SK-N-SH (cell line): Measurements from ENCODE around the gene A2ML1. TPM values are rescaled to one million over a fixed set of nuclear protein-coding genes. Genes with fewer than 3 reads are reported as not detected.
"Not testable (repeated sequence)": the region's sequence is repeated elsewhere in the genome, so short reads cannot be mapped to it uniquely, and the experiment has no call there.

Source experiments
- CTCF ChIA-PET: fragments of 300-600, 350-600 bp; formaldehyde crosslinking; extraction: SDS; loops from one replicate; lab custom pipeline; 2021; lab: Yijun Ruan, JAX
- POLR2A ChIA-PET: fragments of 350-600 bp; sonication (Branson Sonifier 250); formaldehyde crosslinking; extraction: SDS; loops from one replicate; lab custom pipeline; 2020; ENCODE audit warnings: antibody characterized with exemption, inconsistent platforms; lab: Yijun Ruan, JAX
- DNase-seq: peaks from one replicate; pipeline ENCODE4 v3.0.0; 2012
- H2AFZ ChIP-seq: fragments of 200-600 bp; sonication (generic); 2 replicates; pipeline ENCODE4 v1.8.1; 2016; ENCODE audit warnings: antibody characterized with exemption, mild to moderate bottlenecking, low read depth
- H3F3A ChIP-seq: fragments of 200-600 bp; sonication (generic); replicated peaks from 2 replicates; pipeline ENCODE3; 2016; ENCODE audit warnings: antibody characterized with exemption, mild to moderate bottlenecking; ENCODE audit not compliant: insufficient read depth
- H3K27ac ChIP-seq, 2 experiments: fragments of 200-500 bp in 1 of 2; fragments of 200-600 bp in 1 of 2; sonication (Bioruptor generic) in 1 of 2; sonication (generic), shearing (Covaris generic) in 1 of 2; 2 replicates each; pipeline versions ENCODE4 v1.5.1 to v1.6.1; 2014 to 2016; ENCODE audit warnings: low read depth in 2 of 2, inconsistent platforms in 1 of 2, low read length in 1 of 2, mild to moderate bottlenecking in 1 of 2, mixed read lengths in 1 of 2
- H3K27me3 ChIP-seq: fragments of 200-600 bp; sonication (generic), shearing (Covaris generic); 2 replicates; pipeline ENCODE4 v1.6.1; 2016; ENCODE audit warnings: mixed run types; ENCODE audit not compliant: insufficient read depth
- H3K36me3 ChIP-seq, 2 experiments: fragments of 200-500 bp in 1 of 2; fragments of 200-600 bp in 1 of 2; sonication (Bioruptor generic) in 1 of 2; sonication (generic) in 1 of 2; replicated peaks in 1 of 2; 2 replicates each; pipeline versions ENCODE3 to v1.5.1; 2014 to 2016; ENCODE audit warnings: low read length in 1 of 2, mild to moderate bottlenecking in 1 of 2; ENCODE audit not compliant: insufficient read depth in 2 of 2, control insufficient read depth in 1 of 2
- H3K4me1 ChIP-seq, 2 experiments: fragments of 200-500 bp in 1 of 2; fragments of 200-600 bp in 1 of 2; sonication (Bioruptor generic) in 1 of 2; sonication (generic), shearing (Covaris generic) in 1 of 2; 2 replicates each; pipeline versions ENCODE4 v1.5.1 to v1.6.1; 2014 to 2016; ENCODE audit warnings: low read depth in 1 of 2, low read length in 1 of 2, mixed run types in 1 of 2; ENCODE audit not compliant: insufficient read depth in 2 of 2, control insufficient read depth in 1 of 2
- H3K4me2 ChIP-seq: fragments of 200-600 bp; sonication (generic), shearing (Covaris generic); 2 replicates; pipeline ENCODE4 v1.6.1; 2017; ENCODE audit warnings: mixed run types
- H3K4me3 ChIP-seq, 2 experiments: fragments of 200-500 bp in 1 of 2; fragments of 200-600 bp in 1 of 2; sonication (Bioruptor generic) in 1 of 2; sonication (generic), shearing (Covaris generic) in 1 of 2; 2 replicates each; pipeline versions ENCODE4 v1.5.1 to v1.8.1; 2014 to 2016; ENCODE audit warnings: low read depth in 2 of 2, inconsistent platforms in 1 of 2, low read length in 1 of 2, mild to moderate bottlenecking in 1 of 2, mixed read lengths in 1 of 2, moderate library complexity in 1 of 2
- H3K79me2 ChIP-seq: fragments of 200-600 bp; sonication (generic); 2 replicates; pipeline ENCODE4 v1.8.1; 2017; ENCODE audit warnings: mild to moderate bottlenecking; ENCODE audit not compliant: insufficient read depth
- H3K9ac ChIP-seq: fragments of 200-600 bp; sonication (generic); 2 replicates; pipeline ENCODE4 v1.6.1; 2017; ENCODE audit warnings: mixed run types
- H3K9me2 ChIP-seq: fragments of 200-600 bp; sonication (generic); 2 replicates; pipeline ENCODE4 v1.6.1; 2017; ENCODE audit warnings: mixed run types
- H3K9me3 ChIP-seq: fragments of 200-600 bp; sonication (generic); 2 replicates; pipeline ENCODE4 v1.6.1; 2017; ENCODE audit warnings: mixed run types, mild to moderate bottlenecking, moderate library complexity
- H4K20me1 ChIP-seq: fragments of 200-600 bp; sonication (generic); 2 replicates; pipeline ENCODE4 v1.6.1; 2017; ENCODE audit warnings: mild to moderate bottlenecking, mixed run types; ENCODE audit not compliant: insufficient read depth
- ELF1 ChIP-seq: IDR thresholded peaks from 2 replicates; pipeline ENCODE4 v1.4.0; 2012
- EP300 ChIP-seq, 2 experiments: IDR thresholded peaks; 2 replicates each; pipeline versions ENCODE4 v1.4.0 to v1.6.1; 2012; ENCODE audit warnings: borderline replicate concordance in 1 of 2, low read depth in 1 of 2, low read length in 1 of 2
- FOSL2 ChIP-seq: IDR thresholded peaks from 2 replicates; pipeline ENCODE4 v1.4.0; 2012; ENCODE audit warnings: low read depth, mild to moderate bottlenecking, moderate library complexity, borderline replicate concordance
- FOXJ3 ChIP-seq: sonication (generic); formaldehyde crosslinking; IDR thresholded peaks from 2 replicates; pipeline ENCODE4 v1.5.1; 2020; ENCODE audit warnings: mild to moderate bottlenecking, missing genetic modification reagents
- GATA2 ChIP-seq: sonication (generic); formaldehyde crosslinking; IDR thresholded peaks from 2 replicates; pipeline ENCODE4 v1.5.0; 2020; ENCODE audit warnings: mild to moderate bottlenecking, missing genetic modification reagents
- JUND ChIP-seq: IDR thresholded peaks from 2 replicates; pipeline ENCODE4 v1.4.0; 2012
- MXI1 ChIP-seq: IDR thresholded peaks from 2 replicates; pipeline ENCODE4 v1.6.1; 2012; ENCODE audit warnings: mild to moderate bottlenecking, low read depth, low read length, improper control_type of control experiment
- NFIC ChIP-seq: IDR thresholded peaks from 2 replicates; pipeline ENCODE4 v1.4.0; 2012; ENCODE audit warnings: borderline replicate concordance
- POLR2AphosphoS5 ChIP-seq: IDR thresholded peaks from 2 replicates; pipeline ENCODE4 v1.6.1; 2012; ENCODE audit warnings: low read depth, low read length
- RCOR1 ChIP-seq: fragments of 150-350 bp; IDR thresholded peaks from 2 replicates; pipeline ENCODE4 v1.6.1; 2017; ENCODE audit warnings: antibody characterized with exemption, low read length
- RFX5 ChIP-seq: IDR thresholded peaks from 2 replicates; pipeline ENCODE4 v1.6.1; 2012; ENCODE audit warnings: mild to moderate bottlenecking, improper control_type of control experiment, low read length
- SIN3A ChIP-seq: IDR thresholded peaks from 2 replicates; pipeline ENCODE4 v1.6.1; 2012; ENCODE audit warnings: low read depth, mild to moderate bottlenecking, low read length, moderate library complexity, borderline replicate concordance
- SMC3 ChIP-seq: IDR thresholded peaks from 2 replicates; pipeline ENCODE4 v1.6.1; 2012; ENCODE audit warnings: low read depth, low read length, improper control_type of control experiment
- TCF12 ChIP-seq: IDR thresholded peaks from 2 replicates; pipeline ENCODE4 v1.4.0; 2012
- TEAD4 ChIP-seq: IDR thresholded peaks from 2 replicates; pipeline ENCODE4 v1.4.0; 2012; ENCODE audit warnings: mild to moderate bottlenecking, borderline replicate concordance; ENCODE audit not compliant: insufficient read depth
- WGBS: methylation state at CpG from one replicate; pipeline ENCODE4 v1.1.6; 2017; ENCODE audit warnings: low lambda C conversion rate; 5-methylcytosine and 5-hydroxymethylcytosine counted together
- polyA plus RNA-seq, 3 experiments: library from polyadenylated mRNA; depleted of rRNA; stranded (reverse); fragments of >200 nt; gene quantifications; 2 replicates each; pipeline ENCODE4 v1.2.3, GENCODE V29; 2012
- TF ChIP-seq, protein P1 (sequence below): IDR thresholded peaks from 2 replicates; pipeline ENCODE4; 2012
- TF ChIP-seq, protein P2 (sequence below): IDR thresholded peaks from 2 replicates; pipeline ENCODE4 v1.4.0; 2012; ENCODE audit warnings: low read depth, borderline replicate concordance
- TF ChIP-seq, protein P3 (sequence below): fragments of 200-600 bp; sonication (generic); IDR thresholded peaks from 2 replicates; pipeline ENCODE4 v1.6.1; 2017; ENCODE audit warnings: antibody characterized with exemption, mild to moderate bottlenecking, moderate library complexity
- TF ChIP-seq, protein P4 (sequence below): fragments of 150-350 bp; IDR thresholded peaks from 2 replicates; pipeline ENCODE4 v1.6.1; 2017; ENCODE audit warnings: antibody characterized with exemption, low read length, low read depth, borderline replicate concordance

The A2ML1 gene
- polyA plus RNA-seq, 1 of the 3 experiments (the other 2 are of a cell fraction), result not detected

DNA sequence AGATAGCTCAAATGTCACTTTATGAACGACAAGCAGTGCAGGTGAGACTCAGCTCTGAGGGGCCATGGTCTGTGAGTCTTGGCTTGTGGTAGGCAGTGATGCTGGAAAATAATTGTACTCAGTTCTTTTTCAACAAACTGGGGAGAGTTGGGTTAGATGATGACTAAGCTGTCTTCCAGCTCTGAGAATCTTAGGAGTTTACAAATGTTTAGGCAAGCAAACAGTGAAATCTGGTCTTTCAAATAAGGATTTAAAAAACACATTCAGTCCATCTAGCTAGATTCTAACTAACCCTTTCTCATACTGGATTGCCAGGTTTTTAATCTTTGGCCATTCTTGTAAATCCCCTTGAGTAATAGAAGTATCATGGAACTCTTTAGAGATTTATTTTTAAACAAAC lies 95.3 kb downstream of the A2ML1 start:
- H4K20me1 ChIP-seq, result no peaks in the 10 kb centered on the region
- no peak overlapping the region for H3K4me3 ChIP-seq
- no peaks in the 10 kb centered on the region for H3K27me3 ChIP-seq
- no peak overlapping the region for H3K9ac ChIP-seq
- no CpG with 5 or more reads among the region's 1 CpG for WGBS
- peaks cover 11% of the 10 kb centered on the region for H3F3A ChIP-seq
- peaks cover 28% of the 10 kb centered on the region for H3K79me2 ChIP-seq
- peaks cover 15 to 16% of the 10 kb centered on the region in 2 experiments; a peak in 3 of 4 replicates for H3K4me1 ChIP-seq
- H3K27ac ChIP-seq, result no peak overlapping the region
- peaks cover 12 to 31% of the 10 kb centered on the region in 2 experiments for H3K36me3 ChIP-seq
- no peaks in the 10 kb centered on the region for H3K9me3 ChIP-seq
- POLR2A ChIA-PET, result no interaction called here
- CTCF ChIA-PET, result no interaction called here
- no peak overlapping the region for H2AFZ ChIP-seq
- TF ChIP-seq EP300 (IDR thresholded peaks at IDR 0.05; ENCODE audit: borderline replicate concordance in 1 of 2, low read depth in 1 of 2, low read length in 1 of 2) (no peak), TCF12 (no peak), ELF1 (no peak), TEAD4 (no peak), FOSL2 (no peak), RFX5 (no peak), SMC3 (no peak), FOXJ3 (no peak), JUND (no peak), NFIC (no peak), GATA2 (CRISPR knock-in tag) (no peak), SIN3A (no peak), RCOR1 (no peak), MXI1 (no peak), POLR2AphosphoS5 (no peak)
- TF ChIP-seq, protein P1, sequence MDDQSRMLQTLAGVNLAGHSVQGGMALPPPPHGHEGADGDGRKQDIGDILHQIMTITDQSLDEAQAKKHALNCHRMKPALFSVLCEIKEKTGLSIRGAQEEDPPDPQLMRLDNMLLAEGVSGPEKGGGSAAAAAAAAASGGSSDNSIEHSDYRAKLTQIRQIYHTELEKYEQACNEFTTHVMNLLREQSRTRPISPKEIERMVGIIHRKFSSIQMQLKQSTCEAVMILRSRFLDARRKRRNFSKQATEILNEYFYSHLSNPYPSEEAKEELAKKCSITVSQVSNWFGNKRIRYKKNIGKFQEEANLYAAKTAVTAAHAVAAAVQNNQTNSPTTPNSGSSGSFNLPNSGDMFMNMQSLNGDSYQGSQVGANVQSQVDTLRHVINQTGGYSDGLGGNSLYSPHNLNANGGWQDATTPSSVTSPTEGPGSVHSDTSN, result no peak
- TF ChIP-seq, protein P2, sequence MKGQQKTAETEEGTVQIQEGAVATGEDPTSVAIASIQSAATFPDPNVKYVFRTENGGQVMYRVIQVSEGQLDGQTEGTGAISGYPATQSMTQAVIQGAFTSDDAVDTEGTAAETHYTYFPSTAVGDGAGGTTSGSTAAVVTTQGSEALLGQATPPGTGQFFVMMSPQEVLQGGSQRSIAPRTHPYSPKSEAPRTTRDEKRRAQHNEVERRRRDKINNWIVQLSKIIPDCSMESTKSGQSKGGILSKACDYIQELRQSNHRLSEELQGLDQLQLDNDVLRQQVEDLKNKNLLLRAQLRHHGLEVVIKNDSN, result no peak
- TF ChIP-seq, protein P3, sequence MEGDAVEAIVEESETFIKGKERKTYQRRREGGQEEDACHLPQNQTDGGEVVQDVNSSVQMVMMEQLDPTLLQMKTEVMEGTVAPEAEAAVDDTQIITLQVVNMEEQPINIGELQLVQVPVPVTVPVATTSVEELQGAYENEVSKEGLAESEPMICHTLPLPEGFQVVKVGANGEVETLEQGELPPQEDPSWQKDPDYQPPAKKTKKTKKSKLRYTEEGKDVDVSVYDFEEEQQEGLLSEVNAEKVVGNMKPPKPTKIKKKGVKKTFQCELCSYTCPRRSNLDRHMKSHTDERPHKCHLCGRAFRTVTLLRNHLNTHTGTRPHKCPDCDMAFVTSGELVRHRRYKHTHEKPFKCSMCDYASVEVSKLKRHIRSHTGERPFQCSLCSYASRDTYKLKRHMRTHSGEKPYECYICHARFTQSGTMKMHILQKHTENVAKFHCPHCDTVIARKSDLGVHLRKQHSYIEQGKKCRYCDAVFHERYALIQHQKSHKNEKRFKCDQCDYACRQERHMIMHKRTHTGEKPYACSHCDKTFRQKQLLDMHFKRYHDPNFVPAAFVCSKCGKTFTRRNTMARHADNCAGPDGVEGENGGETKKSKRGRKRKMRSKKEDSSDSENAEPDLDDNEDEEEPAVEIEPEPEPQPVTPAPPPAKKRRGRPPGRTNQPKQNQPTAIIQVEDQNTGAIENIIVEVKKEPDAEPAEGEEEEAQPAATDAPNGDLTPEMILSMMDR, result no peak
- TF ChIP-seq, protein P4, sequence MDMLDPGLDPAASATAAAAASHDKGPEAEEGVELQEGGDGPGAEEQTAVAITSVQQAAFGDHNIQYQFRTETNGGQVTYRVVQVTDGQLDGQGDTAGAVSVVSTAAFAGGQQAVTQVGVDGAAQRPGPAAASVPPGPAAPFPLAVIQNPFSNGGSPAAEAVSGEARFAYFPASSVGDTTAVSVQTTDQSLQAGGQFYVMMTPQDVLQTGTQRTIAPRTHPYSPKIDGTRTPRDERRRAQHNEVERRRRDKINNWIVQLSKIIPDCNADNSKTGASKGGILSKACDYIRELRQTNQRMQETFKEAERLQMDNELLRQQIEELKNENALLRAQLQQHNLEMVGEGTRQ, result no peak
- H3K4me2 ChIP-seq, result no peak overlapping the region
- DNase-seq, result no peak
- H3K9me2 ChIP-seq, result no peaks in the 10 kb centered on the region

DNA sequence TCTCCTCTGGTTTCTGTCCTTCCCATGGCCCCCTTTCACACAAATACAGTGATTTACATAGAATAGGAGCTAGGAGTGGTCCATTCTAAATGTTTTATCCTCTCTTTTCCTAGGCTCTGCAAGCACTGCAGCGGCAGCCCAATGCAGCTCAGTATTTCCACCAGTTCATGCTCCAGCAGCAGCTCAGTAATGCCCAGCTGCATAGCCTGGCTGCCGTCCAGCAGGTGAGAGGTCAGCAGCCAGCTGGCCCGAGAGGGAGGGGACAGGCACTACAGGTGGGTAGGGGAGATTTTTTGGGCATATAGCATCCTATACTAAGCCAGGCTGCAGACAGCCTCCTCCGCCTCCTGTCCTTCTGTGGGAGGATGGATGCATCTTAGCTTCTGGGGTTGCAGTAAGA lies 97.2 kb downstream of the A2ML1 start:
- H3K27ac ChIP-seq, H3K9me3 ChIP-seq, H3K9ac ChIP-seq, H3K9me2 ChIP-seq, H3K27me3 ChIP-seq, H2AFZ ChIP-seq, H3K4me2 ChIP-seq, H3K4me3 ChIP-seq, POLR2A ChIA-PET, H4K20me1 ChIP-seq, DNase-seq, H3F3A ChIP-seq: not testable (repeated sequence)
- CTCF ChIA-PET, result interaction anchor here (1.1 to 1.4 kb wide), 3 partner anchors 27 to 130 kb away, joined by 3 to 5 read pairs (median 3); no protein-coding TSS in a partner anchor
- Histone ChIP-seq H3K4me1 (peaks cover 9 to 12% of the 10 kb centered on the region in 2 experiments; a peak in 3 of 4 replicates), H3K79me2 (peaks cover 28% of the 10 kb centered on the region), H3K36me3 (peaks cover 16 to 38% of the 10 kb centered on the region in 2 experiments)
- WGBS, result 83% methylated on average over 4 of the region's 4 CpGs
